Measurements from ENCODE around the gene ZFAND3. TPM values are rescaled to one million over a fixed set of nuclear protein-coding genes. Genes with fewer than 3 reads are reported as not detected.

ZFAND3 gene
- total and polyA plus RNA-seq, 7 donors: 48.5 to 166 (median 141) TPM

DNA sequence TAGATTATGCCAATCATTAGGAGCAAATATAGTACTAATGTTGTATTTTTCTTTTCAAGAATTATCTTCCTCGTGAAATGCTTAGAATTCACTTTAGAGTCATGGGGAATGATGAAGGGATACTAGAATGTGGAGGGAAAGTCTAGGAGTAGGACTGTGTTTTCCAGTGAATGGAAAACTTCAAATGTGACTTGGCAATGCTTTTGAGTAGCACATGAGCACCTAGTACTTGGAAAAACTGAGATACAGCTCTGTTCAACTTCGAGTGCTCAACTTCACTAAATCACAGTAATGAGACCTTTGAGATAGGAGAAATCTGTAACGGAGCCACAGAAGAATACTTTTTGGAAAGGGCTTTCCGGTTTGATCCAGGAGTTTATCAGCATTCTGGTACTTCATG lies 272.9 kb downstream of the ZFAND3 start:
- DNase-seq (no peak), ATAC-seq (no peak)
- 83 to 86% (median 86%) methylated on average over 4 of the region's 4 CpGs for WGBS, 3 donors
- TF ChIP-seq, protein P1, sequence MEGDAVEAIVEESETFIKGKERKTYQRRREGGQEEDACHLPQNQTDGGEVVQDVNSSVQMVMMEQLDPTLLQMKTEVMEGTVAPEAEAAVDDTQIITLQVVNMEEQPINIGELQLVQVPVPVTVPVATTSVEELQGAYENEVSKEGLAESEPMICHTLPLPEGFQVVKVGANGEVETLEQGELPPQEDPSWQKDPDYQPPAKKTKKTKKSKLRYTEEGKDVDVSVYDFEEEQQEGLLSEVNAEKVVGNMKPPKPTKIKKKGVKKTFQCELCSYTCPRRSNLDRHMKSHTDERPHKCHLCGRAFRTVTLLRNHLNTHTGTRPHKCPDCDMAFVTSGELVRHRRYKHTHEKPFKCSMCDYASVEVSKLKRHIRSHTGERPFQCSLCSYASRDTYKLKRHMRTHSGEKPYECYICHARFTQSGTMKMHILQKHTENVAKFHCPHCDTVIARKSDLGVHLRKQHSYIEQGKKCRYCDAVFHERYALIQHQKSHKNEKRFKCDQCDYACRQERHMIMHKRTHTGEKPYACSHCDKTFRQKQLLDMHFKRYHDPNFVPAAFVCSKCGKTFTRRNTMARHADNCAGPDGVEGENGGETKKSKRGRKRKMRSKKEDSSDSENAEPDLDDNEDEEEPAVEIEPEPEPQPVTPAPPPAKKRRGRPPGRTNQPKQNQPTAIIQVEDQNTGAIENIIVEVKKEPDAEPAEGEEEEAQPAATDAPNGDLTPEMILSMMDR (IDR thresholded peaks at IDR 0.05): no peak
- H3K4me3 ChIP-seq: no peak overlapping the region
- no peaks in the 10 kb centered on the region for H3K36me3 ChIP-seq (ENCODE audit: insufficient read depth in 1 of 2, low read depth in 1 of 2)
- intact Hi-C loops (cut with DNase I): no loop called here
- no peak overlapping the region for H3K27ac ChIP-seq
- no peaks in the 10 kb centered on the region for H3K9me3 ChIP-seq
- no peaks in the 10 kb centered on the region for H3K27me3 ChIP-seq (ENCODE audit: insufficient read depth in 3 of 3, low read length in 2 of 3)
- peaks cover 10% of the 10 kb centered on the region for H3K4me1 ChIP-seq

DNA sequence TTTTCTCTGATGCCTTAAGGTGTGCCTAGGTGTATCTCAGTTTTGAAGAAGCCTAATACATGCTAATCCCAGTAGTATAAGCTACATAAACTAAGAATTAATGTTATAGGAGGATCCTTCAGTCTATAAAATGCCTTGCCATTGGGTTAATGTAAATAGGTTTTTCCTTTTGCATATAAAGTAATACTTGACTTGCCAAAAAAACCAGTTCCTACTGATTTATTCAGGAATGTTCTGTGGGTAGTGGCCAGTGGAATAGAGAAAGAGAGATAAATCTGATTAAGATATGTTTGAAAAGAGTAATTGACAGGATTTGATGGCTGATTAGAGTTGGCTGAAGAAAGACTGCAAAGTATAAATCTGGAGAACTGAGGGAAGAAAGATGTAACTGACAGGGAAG lies 273.4 kb downstream of the ZFAND3 start:
- DNase-seq: no peak

DNA sequence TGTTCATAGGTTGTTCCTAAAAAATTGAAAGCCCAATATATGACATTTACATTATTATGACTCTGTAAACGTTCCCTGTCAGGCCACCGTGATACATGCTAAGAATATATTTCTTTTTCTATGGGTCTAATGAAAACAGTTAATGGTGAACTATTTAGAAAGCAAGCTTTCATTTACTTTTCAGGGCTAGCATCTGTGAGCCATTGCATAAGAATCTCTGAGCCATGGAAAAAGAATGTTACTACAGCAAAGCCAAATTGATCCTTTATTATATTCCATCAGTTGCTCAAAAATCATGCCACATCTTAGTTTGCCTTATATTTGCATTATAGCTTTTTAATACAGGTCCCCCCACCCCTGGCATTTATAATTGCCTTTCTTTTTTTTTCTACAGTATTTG lies 275.5 kb downstream of the ZFAND3 start:
- Histone ChIP-seq H3K9me3 (no peaks in the 10 kb centered on the region), H3K27me3 (ENCODE audit: insufficient read depth in 3 of 3, low read length in 2 of 3) (no peaks in the 10 kb centered on the region), H3K27ac (no peak overlapping the region), H3K4me1 (peaks cover 3% of the 10 kb centered on the region), H3K36me3 (ENCODE audit: insufficient read depth in 1 of 2, low read depth in 1 of 2) (no peaks in the 10 kb centered on the region), H3K4me3 (no peak overlapping the region)
- TF ChIP-seq, protein P1 (IDR thresholded peaks at IDR 0.05): no peak
- 75 to 88% (median 77%) methylated on average over 2 of the region's 2 CpGs for WGBS, 3 donors
- DNase-seq: no peak
- intact Hi-C loops (cut with DNase I): no loop called here
- no peak for ATAC-seq

More for the DNA sequence above, 273.4 kb downstream of the ZFAND3 start:
- Histone ChIP-seq H3K4me3 (no peak overlapping the region), H3K36me3 (ENCODE audit: insufficient read depth in 1 of 2, low read depth in 1 of 2) (no peaks in the 10 kb centered on the region), H3K4me1 (peaks cover 10% of the 10 kb centered on the region), H3K27ac (no peak overlapping the region), H3K9me3 (no peaks in the 10 kb centered on the region), H3K27me3 (ENCODE audit: insufficient read depth in 3 of 3, low read length in 2 of 3) (no peaks in the 10 kb centered on the region)
- no peak for ATAC-seq
- TF ChIP-seq, protein P1 (IDR thresholded peaks at IDR 0.05): no peak
- intact Hi-C loops (cut with DNase I): no loop called here

DNA sequence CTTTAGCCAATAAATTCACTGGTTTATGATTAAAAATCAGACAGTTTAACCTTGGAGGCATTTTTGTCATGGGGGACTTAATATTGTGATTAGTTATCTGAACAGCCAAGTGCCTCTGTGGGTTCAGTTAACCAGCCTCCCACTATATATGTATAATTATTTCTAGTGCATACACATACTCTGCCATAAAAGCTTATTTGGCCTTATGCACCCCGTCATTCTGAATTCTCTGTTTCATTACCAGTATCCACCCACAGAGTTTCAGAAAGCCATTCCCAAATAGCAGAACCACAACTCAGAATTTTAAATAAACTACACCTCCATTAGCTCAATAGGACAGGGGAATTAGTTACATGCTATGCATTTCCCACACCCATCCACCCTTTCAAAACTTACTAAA lies 279.7 kb downstream of the ZFAND3 start:
- H3K27ac ChIP-seq: no peak overlapping the region
- intact Hi-C loops (cut with DNase I): no loop called here
- H3K4me1 ChIP-seq: no peaks in the 10 kb centered on the region
- ATAC-seq (no peak), DNase-seq (no peak)
- no peaks in the 10 kb centered on the region for H3K36me3 ChIP-seq (ENCODE audit: insufficient read depth in 1 of 2, low read depth in 1 of 2)
- 84 to 89% (median 84%) methylated on average over 1 of the region's 1 CpG for WGBS, 3 donors
- H3K4me3 ChIP-seq: no peak overlapping the region
- TF ChIP-seq, protein P1 (IDR thresholded peaks at IDR 0.05): no peak
- H3K27me3 ChIP-seq (ENCODE audit: insufficient read depth in 3 of 3, low read length in 2 of 3): no peaks in the 10 kb centered on the region
- no peaks in the 10 kb centered on the region for H3K9me3 ChIP-seq

DNA sequence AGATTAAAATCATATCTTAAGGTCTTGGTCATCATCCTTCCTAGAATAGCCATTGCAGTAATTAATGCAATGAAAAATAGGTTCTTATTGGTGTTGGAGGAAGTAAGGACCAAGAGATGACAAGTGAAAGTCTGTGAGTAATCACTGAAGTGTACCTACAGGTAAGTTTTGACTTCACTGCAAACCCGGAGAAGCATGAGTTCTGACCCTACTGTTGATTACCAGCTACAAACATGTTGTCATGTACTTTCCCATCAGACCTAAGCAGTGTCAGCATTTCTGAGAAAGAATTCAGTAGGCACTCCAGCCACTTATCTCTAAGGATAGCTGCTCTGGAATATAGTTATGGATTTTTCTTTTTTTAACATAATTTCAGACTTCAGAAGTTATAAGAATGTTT lies 280.9 kb downstream of the ZFAND3 start:
- Histone ChIP-seq H3K4me1 (no peaks in the 10 kb centered on the region), H3K9me3 (no peaks in the 10 kb centered on the region), H3K27me3 (ENCODE audit: insufficient read depth in 3 of 3, low read length in 2 of 3) (no peaks in the 10 kb centered on the region), H3K4me3 (no peak overlapping the region), H3K36me3 (ENCODE audit: insufficient read depth in 1 of 2, low read depth in 1 of 2) (no peaks in the 10 kb centered on the region), H3K27ac (no peak overlapping the region)
- intact Hi-C loops (cut with DNase I): no loop called here
- 91 to 100% (median 97%) methylated on average over 1 of the region's 1 CpG for WGBS, 3 donors
- ATAC-seq: no peak
- no peak for DNase-seq
- TF ChIP-seq, protein P1 (IDR thresholded peaks at IDR 0.05): no peak
